ENCODE measurements around the gene PLPP4.

Gene PLPP4

DNA sequence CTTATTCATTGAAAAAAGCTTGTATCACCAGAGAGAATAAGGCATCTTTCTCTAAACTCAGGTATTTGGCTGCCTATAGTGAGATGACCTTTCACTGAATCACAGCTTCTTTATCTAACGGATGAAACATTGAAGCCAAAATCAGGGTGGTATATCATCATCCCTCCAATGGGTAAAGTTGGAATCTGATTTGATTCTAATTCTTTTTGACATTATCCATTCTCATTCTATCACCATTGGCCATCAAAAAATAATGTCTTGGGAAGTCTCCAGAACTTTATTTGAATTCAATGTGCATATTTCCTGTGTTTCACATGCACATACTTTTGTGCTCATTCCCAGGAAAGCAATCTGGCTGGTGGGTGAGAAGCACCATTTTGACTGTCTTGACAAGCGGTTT lies 95.2 kb downstream of the PLPP4 start:
- Histone ChIP-seq H3K27ac (replicated peaks) (no peak overlapping the region), H3K27me3 (ENCODE audit: insufficient read depth, poor library complexity, severe bottlenecking) (no peaks in the 10 kb centered on the region), H3K4me3 (replicated peaks; ENCODE audit: insufficient read depth, low read length) (no peak overlapping the region)
- TF ChIP-seq, protein P1, sequence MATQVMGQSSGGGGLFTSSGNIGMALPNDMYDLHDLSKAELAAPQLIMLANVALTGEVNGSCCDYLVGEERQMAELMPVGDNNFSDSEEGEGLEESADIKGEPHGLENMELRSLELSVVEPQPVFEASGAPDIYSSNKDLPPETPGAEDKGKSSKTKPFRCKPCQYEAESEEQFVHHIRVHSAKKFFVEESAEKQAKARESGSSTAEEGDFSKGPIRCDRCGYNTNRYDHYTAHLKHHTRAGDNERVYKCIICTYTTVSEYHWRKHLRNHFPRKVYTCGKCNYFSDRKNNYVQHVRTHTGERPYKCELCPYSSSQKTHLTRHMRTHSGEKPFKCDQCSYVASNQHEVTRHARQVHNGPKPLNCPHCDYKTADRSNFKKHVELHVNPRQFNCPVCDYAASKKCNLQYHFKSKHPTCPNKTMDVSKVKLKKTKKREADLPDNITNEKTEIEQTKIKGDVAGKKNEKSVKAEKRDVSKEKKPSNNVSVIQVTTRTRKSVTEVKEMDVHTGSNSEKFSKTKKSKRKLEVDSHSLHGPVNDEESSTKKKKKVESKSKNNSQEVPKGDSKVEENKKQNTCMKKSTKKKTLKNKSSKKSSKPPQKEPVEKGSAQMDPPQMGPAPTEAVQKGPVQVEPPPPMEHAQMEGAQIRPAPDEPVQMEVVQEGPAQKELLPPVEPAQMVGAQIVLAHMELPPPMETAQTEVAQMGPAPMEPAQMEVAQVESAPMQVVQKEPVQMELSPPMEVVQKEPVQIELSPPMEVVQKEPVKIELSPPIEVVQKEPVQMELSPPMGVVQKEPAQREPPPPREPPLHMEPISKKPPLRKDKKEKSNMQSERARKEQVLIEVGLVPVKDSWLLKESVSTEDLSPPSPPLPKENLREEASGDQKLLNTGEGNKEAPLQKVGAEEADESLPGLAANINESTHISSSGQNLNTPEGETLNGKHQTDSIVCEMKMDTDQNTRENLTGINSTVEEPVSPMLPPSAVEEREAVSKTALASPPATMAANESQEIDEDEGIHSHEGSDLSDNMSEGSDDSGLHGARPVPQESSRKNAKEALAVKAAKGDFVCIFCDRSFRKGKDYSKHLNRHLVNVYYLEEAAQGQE (IDR thresholded peaks at IDR 0.05; ENCODE audit: insufficient replicate concordance, low read depth), result no peak
- DNase-seq (ENCODE audit: low read depth in 1 of 2, low spot score in 1 of 2), result no peak

DNA sequence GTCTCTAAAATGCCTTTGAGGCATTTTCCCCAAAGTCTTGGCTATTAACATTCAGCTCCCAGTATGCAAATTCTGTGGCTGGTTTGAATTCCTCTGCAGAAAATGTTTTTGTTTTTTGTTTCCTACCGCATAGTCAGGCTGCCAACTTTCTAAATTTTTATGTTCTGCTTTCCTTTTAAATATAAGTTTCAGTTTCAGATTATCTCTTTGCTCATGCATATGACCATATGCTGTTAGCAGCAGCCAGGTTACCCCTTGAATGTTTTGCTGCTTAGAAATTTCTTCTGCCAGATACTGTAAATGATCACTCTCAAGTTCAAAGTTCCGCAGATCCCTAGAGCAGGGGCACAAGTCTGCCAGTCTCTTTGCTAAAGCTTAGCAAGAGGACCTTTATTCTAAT lies 96.9 kb downstream of the PLPP4 start:
- Histone ChIP-seq H3K27me3 (ENCODE audit: insufficient read depth, poor library complexity, severe bottlenecking) (no peaks in the 10 kb centered on the region), H3K27ac (replicated peaks) (no peak overlapping the region), H3K4me3 (replicated peaks; ENCODE audit: insufficient read depth, low read length) (no peak overlapping the region)
- no peak for DNase-seq (ENCODE audit: low read depth in 1 of 2, low spot score in 1 of 2)
- TF ChIP-seq, protein P1 (IDR thresholded peaks at IDR 0.05; ENCODE audit: insufficient replicate concordance, low read depth), result no peak
- TF ChIP-seq GABPA (IDR thresholded peaks at IDR 0.05; ENCODE audit: low read depth) (no peak), SPI1 (IDR thresholded peaks at IDR 0.05; ENCODE audit: borderline replicate concordance, low read depth) (no peak), POLR2AphosphoS5 (IDR thresholded peaks at IDR 0.05; ENCODE audit: low read depth) (no peak)
- TF ChIP-seq, protein P2, sequence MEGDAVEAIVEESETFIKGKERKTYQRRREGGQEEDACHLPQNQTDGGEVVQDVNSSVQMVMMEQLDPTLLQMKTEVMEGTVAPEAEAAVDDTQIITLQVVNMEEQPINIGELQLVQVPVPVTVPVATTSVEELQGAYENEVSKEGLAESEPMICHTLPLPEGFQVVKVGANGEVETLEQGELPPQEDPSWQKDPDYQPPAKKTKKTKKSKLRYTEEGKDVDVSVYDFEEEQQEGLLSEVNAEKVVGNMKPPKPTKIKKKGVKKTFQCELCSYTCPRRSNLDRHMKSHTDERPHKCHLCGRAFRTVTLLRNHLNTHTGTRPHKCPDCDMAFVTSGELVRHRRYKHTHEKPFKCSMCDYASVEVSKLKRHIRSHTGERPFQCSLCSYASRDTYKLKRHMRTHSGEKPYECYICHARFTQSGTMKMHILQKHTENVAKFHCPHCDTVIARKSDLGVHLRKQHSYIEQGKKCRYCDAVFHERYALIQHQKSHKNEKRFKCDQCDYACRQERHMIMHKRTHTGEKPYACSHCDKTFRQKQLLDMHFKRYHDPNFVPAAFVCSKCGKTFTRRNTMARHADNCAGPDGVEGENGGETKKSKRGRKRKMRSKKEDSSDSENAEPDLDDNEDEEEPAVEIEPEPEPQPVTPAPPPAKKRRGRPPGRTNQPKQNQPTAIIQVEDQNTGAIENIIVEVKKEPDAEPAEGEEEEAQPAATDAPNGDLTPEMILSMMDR (IDR thresholded peaks at IDR 0.05; ENCODE audit: insufficient read depth, low read length), result no peak

DNA sequence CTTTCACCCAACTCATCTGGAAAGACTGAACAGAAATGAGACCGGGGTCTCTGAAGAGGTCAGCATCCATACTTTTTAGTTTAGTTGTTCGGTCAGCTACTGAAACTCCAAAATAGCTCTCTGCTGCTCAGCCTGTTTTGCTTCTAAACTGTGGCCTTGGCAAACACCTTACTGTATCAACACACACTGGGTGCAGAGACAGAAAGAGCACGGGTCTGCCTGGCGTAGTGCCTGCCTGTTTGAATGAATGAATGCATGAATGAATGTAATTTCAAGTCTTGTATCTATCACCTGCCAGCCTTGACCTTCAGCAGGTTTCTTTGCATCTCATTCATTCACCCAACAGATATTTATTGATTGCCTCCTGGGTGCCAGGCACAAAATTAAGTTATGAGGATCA lies 98.4 kb downstream of the PLPP4 start:
- Histone ChIP-seq H3K27ac (replicated peaks) (no peak overlapping the region), H3K4me3 (replicated peaks; ENCODE audit: insufficient read depth, low read length) (no peak overlapping the region), H3K27me3 (ENCODE audit: insufficient read depth, poor library complexity, severe bottlenecking) (no peaks in the 10 kb centered on the region)
- DNase-seq (ENCODE audit: low read depth in 1 of 2, low spot score in 1 of 2), result no peak
- TF ChIP-seq, protein P2 (IDR thresholded peaks at IDR 0.05; ENCODE audit: insufficient read depth, low read length), result no peak
- TF ChIP-seq SPI1 (IDR thresholded peaks at IDR 0.05; ENCODE audit: borderline replicate concordance, low read depth) (no peak), GABPA (IDR thresholded peaks at IDR 0.05; ENCODE audit: low read depth) (no peak), POLR2AphosphoS5 (IDR thresholded peaks at IDR 0.05; ENCODE audit: low read depth) (no peak)
- TF ChIP-seq, protein P1 (IDR thresholded peaks at IDR 0.05; ENCODE audit: insufficient replicate concordance, low read depth), result no peak

All from HL-60 (cell line).